DND-41 (cell line): ENCODE results near the gene CNN3.

Experiments
- ATAC-seq: fragments of 200-7000 bp; cut with Tn5 transposase; 3 replicates; pipeline ENCODE4 v1.9.1; 2021; ENCODE audit warnings: low read depth; ENCODE audit not compliant: insufficient read depth
- DNase-seq: peaks from one replicate; pipeline ENCODE4 v3.0.0-alpha.2; 2020
- H2AFZ ChIP-seq: 2 replicates; pipeline ENCODE4 v1.6.0; 2012; ENCODE audit warnings: low read depth, low read length
- H3K27ac ChIP-seq: 2 replicates; pipeline ENCODE4 v1.5.1; 2012; ENCODE audit warnings: low read length, inconsistent platforms
- H3K27me3 ChIP-seq: fragments of 200-600 bp; sonication (generic); 2 replicates; pipeline ENCODE4 v1.6.0; 2012; ENCODE audit warnings: low read length, mild to moderate bottlenecking, inconsistent platforms; ENCODE audit not compliant: insufficient read depth, poor library complexity
- H3K36me3 ChIP-seq: 2 replicates; pipeline ENCODE4 v1.5.1; 2012; ENCODE audit warnings: low read length, inconsistent platforms; ENCODE audit not compliant: insufficient read depth
- H3K4me1 ChIP-seq: 2 replicates; pipeline ENCODE4 v1.5.1; 2012; ENCODE audit warnings: mild to moderate bottlenecking, low read length; ENCODE audit not compliant: insufficient read depth
- H3K4me2 ChIP-seq: 2 replicates; pipeline ENCODE4 v1.6.0; 2012; ENCODE audit warnings: mild to moderate bottlenecking, moderate library complexity, low read length, inconsistent platforms; ENCODE audit not compliant: insufficient read depth
- H3K4me3 ChIP-seq, 2 experiments: fragments of 200-600 bp in 1 of 2; shearing (Covaris generic) in 1 of 2; 2 replicates each; pipeline ENCODE4 v1.5.1; 2012 to 2016; ENCODE audit warnings: inconsistent platforms in 2 of 2, low read length in 2 of 2, mild to moderate bottlenecking in 2 of 2, low read depth in 1 of 2, moderate library complexity in 1 of 2
- H3K79me2 ChIP-seq: 2 replicates; pipeline ENCODE4 v1.6.0; 2012; ENCODE audit warnings: low read length, inconsistent platforms; ENCODE audit not compliant: insufficient read depth
- H3K9ac ChIP-seq: 2 replicates; pipeline ENCODE4 v1.6.0; 2012; ENCODE audit warnings: low read depth, mild to moderate bottlenecking, inconsistent platforms, low read length, moderate library complexity
- H3K9me3 ChIP-seq: 2 replicates; pipeline ENCODE4 v1.5.1; 2012; ENCODE audit warnings: low read length, moderate library complexity, mild to moderate bottlenecking, inconsistent platforms; ENCODE audit not compliant: insufficient read depth, severe bottlenecking
- H4K20me1 ChIP-seq: 2 replicates; pipeline ENCODE4 v1.6.0; 2012; ENCODE audit warnings: low read length; ENCODE audit not compliant: insufficient read depth
- EZH2 ChIP-seq: IDR thresholded peaks from 3 replicates; pipeline ENCODE4 v1.6.1; 2012; ENCODE audit warnings: borderline replicate concordance, low read depth, mild to moderate bottlenecking, moderate library complexity, low read length, inconsistent platforms; ENCODE audit not compliant: severe bottlenecking
- TF ChIP-seq, protein P1 (sequence below): IDR thresholded peaks from 2 replicates; pipeline ENCODE4 v1.5.1; 2012; ENCODE audit warnings: borderline replicate concordance, low read length, moderate library complexity, mild to moderate bottlenecking; ENCODE audit not compliant: poor library complexity, severe bottlenecking; ENCODE audit errors: extremely low read depth

The CNN3 gene

DNA sequence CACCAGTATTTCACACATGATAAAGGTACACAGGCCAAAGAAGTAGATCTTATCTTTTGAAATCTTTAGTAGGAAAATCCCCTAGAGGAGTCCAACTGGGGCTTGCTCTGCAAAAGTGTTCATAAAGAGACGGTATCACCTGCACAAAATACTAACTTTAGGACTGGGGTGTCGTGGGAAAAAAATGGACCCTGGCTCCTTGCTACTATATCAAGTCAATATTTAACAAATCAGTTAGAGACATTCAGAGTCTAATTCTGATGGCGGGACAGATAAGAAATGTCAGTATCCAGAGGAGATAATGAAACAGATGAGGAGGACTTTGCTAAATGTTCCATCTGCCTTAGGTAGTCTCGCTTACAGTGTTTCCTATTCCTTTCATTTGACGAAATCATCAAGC lies 25.6 kb upstream of the CNN3 start:
- Histone ChIP-seq H3K36me3 (no peaks in the 10 kb centered on the region), H3K27ac (no peak overlapping the region), H3K9me3 (no peaks in the 10 kb centered on the region), H3K27me3 (no peaks in the 10 kb centered on the region), H3K4me3 (no peak overlapping the region), H4K20me1 (no peaks in the 10 kb centered on the region), H3K4me1 (peaks cover 17% of the 10 kb centered on the region), H3K79me2 (no peaks in the 10 kb centered on the region), H3K9ac (no peak overlapping the region), H2AFZ (no peak overlapping the region), H3K4me2 (no peak overlapping the region)
- ATAC-seq, result no peak
- TF ChIP-seq, protein P1, sequence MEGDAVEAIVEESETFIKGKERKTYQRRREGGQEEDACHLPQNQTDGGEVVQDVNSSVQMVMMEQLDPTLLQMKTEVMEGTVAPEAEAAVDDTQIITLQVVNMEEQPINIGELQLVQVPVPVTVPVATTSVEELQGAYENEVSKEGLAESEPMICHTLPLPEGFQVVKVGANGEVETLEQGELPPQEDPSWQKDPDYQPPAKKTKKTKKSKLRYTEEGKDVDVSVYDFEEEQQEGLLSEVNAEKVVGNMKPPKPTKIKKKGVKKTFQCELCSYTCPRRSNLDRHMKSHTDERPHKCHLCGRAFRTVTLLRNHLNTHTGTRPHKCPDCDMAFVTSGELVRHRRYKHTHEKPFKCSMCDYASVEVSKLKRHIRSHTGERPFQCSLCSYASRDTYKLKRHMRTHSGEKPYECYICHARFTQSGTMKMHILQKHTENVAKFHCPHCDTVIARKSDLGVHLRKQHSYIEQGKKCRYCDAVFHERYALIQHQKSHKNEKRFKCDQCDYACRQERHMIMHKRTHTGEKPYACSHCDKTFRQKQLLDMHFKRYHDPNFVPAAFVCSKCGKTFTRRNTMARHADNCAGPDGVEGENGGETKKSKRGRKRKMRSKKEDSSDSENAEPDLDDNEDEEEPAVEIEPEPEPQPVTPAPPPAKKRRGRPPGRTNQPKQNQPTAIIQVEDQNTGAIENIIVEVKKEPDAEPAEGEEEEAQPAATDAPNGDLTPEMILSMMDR, result no peak
- TF ChIP-seq EZH2, result no peak
- DNase-seq, result no peak

DNA sequence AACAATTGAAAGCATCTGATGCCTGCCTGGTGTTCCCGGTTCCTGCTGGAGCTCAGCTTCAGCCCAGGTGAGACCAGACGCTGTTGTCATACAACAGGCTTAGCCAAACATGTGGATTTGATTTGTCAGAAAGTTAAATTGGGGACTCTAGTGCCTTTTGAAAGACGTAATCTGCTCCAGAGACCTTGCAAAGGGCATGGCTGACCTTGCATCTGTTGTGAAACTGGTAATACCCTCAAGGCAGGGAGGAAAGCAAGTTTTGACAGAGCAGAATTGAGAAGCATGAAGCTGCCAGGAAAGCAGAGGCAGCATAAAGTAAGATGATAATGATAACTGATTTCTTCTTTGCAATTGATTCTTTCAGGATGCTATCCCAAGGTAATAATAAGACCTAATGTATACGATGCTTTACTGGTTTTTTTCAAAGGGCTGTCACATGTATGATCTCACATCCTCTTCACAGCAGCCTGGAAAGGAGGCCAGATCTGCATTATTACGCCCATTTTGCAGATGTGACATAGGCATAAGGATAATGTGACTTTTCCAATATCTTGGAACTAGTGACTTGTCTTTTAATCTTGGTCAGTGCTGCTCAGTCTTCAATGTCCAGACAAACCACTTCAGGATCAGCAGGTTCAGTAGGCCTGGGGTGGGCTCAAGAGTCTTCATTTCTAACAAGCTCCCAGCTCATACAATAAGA lies 24.7 kb upstream of the CNN3 start:
- H4K20me1 ChIP-seq, result no peaks in the 10 kb centered on the region
- ATAC-seq (no peak), DNase-seq (no peak)
- no peak overlapping the region for H3K9ac ChIP-seq
- no peak overlapping the region for H3K27ac ChIP-seq
- no peak overlapping the region for H3K4me2 ChIP-seq
- H2AFZ ChIP-seq, result no peak overlapping the region
- no peaks in the 10 kb centered on the region for H3K9me3 ChIP-seq
- peaks cover 17% of the 10 kb centered on the region for H3K4me1 ChIP-seq
- H3K27me3 ChIP-seq, result no peaks in the 10 kb centered on the region
- H3K36me3 ChIP-seq, result no peaks in the 10 kb centered on the region
- no peaks in the 10 kb centered on the region for H3K79me2 ChIP-seq
- no peak overlapping the region for H3K4me3 ChIP-seq
- no peak for TF ChIP-seq EZH2
- TF ChIP-seq, protein P1, result no peak

DNA sequence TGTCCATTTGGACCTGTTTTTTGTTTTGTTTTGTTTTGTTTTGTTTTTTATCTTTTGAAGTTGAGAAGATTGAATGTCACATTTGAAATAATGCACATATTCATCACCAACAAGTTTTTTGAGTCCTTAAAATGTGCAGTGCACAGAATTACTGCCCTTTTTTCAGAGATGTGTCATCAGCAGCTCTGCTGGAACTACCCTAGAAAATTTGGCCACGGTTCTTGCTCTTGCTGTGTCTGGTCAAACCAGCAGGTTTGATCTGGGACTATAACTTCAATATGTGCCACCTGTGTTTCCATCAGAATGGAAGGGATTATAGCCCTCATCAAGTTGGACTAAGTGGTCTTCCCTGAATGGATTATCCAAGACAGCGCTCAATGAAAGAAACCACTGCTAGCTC lies 24.1 kb upstream of the CNN3 start:
- H3K4me2 ChIP-seq, result no peak overlapping the region
- TF ChIP-seq EZH2, result no peak
- TF ChIP-seq, protein P1, result no peak
- H3K9me3 ChIP-seq, result no peaks in the 10 kb centered on the region
- H4K20me1 ChIP-seq, result no peaks in the 10 kb centered on the region
- no peaks in the 10 kb centered on the region for H3K27me3 ChIP-seq
- no peak overlapping the region for H2AFZ ChIP-seq
- no peak for ATAC-seq
- H3K9ac ChIP-seq, result no peak overlapping the region
- no peak overlapping the region for H3K4me3 ChIP-seq
- H3K79me2 ChIP-seq, result no peaks in the 10 kb centered on the region
- H3K27ac ChIP-seq, result no peak overlapping the region
- no peaks in the 10 kb centered on the region for H3K36me3 ChIP-seq
- H3K4me1 ChIP-seq, result peaks cover 17% of the 10 kb centered on the region
- DNase-seq, result no peak
